NCI-H2171 (cell line): ENCODE measurements around the gene METTL1.
A peak's percentile ranks its signal among the peaks of the same experiment; 100 is the strongest.

Experiments
- DNase-seq: peaks from one replicate; lab custom pipeline; 2025; lab: John Stamatoyannopoulos, UW

METTL1 gene

GRCh38 chr12:57737467-57738460 lies 34.1 kb downstream of the METTL1 start:
- DNase-seq: peak; percentile 12

DNA sequence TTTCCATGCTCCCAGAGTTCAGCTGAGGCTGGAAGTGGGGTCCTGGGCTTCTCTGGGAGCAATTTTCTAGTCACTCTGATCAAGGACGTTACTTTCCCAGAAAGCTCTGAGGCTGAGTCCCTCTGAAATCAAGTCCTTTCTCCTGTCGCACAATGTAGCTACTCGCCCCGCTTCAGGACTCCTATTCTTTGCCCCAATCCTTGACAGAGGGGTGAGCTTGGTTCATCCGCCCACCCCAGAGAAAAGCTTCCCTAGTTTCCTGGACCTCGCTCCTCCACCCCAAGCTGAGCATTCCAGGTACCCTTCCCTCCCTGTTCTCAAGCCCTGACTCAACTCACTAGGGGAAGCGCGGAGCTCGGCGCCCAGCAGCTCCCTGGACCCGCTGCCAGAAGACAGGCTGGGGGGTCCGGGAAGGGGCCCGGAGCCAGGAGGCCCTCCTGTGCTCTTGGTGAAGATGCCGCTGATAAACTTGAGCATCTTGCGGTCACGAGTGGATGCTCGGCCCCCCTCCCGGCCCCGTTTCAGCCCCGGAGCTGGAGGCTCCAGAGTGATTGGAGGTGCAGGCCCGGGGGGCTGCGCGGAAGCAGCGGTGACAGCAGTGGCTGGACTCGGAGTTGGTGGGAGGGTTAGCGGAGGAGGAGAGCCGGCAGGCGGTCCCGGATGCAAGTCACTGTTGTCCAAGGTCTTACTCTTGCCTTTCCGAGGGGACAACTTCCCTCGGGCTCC lies 35.0 kb downstream of the METTL1 start:
- no peak for DNase-seq

DNA sequence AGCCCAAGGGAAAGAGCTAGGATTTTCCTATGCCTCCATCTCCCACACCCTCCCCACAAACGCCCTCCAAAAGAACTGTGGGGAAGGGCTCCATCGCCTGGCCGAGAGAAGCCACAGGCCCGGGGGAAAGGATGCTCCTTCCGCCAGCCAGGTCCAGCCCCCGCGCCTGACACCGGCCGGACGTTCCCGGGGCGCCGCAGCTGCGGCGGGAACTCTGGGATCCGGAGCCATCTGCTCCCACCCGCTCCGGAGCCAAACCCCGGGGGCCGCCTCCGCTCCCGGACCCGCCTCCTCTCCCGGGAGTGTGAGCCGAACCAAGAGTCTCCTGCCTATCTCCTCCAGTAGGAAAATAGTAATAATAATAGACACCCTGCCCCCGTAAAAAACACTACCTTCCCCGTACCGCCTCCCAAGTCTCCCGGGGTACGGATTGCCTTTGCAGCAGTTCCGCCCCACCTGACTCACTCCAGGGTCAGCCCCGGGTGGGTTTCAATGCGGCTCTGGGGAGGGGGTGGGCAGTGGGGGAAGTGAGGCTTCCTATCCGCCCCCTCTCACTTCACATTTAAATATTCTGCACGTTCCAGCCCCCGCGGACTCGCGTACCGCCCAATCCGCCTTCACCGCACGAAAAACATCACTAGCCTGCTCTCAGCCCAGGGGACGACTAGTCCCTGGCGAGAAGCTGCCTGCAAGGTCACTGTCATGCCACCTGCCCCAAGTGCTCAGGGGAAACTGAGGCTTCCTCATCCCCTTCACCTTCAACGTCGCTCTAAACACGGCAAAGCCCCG lies 35.8 kb downstream of the METTL1 start:
- no peak for DNase-seq

- peak; percentile 24 for DNase-seq
Observed at GRCh38 chr12:57735198-57735855, 36.6 kb downstream of the METTL1 start.

- DNase-seq: no peak
Observed at GRCh38 chr12:57734591-57734990, 37.3 kb downstream of the METTL1 start.

GRCh38 chr12:57733928-57734327 lies 38.0 kb downstream of the METTL1 start:
- DNase-seq: no peak

GRCh38 chr12:57732726-57733593 lies 38.9 kb downstream of the METTL1 start:
- DNase-seq: no peak

DNA sequence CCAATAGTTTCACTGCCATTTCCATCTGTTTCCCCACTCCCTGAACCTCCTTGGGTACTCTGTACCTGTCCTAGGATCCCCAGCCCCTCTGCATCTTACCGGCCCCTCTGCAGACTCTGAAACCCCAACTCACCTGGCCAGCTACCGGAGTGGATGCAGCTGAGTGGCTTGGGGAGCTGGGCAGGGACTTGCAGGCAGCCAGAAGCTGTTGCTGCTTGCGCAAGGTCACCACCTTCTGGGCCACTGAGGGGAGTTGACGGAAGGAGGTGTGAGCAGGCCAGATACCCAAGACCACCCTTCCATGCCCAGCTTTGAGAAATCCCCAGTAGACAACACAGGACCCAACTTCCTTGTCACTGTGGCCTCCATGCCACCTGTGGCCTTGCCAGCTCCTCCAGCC lies 39.6 kb downstream of the METTL1 start:
- no peak for DNase-seq

- DNase-seq: no peak
Observed at GRCh38 chr12:57731411-57732080, 40.4 kb downstream of the METTL1 start.

GRCh38 chr12:57730336-57731067 lies 41.4 kb downstream of the METTL1 start:
- no peak for DNase-seq

DNA sequence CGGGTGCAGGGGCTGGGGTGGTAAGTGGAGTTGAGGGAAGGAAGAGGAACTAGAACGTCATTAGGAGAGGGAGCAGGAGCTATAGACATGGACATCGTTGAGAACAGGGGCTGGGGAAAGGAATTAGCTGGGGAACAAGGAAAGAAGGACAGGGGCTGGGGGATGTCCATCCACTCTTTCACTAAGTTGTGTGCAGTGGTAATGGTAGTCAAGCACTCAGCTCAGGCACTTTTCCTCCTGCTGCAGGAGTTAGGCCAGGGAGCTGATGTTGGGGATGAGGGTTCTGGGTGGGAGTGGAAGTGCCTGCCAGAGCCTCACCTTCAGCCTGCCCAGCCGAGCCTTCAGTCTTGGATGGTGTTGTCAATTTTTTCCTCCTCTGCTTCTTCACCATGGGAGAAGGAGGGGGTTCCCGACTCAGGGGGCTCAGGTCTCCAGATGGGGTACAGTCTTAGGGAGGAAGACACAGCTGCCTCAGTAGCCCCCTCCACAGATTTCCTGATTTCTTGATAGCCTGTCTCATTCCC lies 42.5 kb downstream of the METTL1 start:
- DNase-seq: no peak

DNA sequence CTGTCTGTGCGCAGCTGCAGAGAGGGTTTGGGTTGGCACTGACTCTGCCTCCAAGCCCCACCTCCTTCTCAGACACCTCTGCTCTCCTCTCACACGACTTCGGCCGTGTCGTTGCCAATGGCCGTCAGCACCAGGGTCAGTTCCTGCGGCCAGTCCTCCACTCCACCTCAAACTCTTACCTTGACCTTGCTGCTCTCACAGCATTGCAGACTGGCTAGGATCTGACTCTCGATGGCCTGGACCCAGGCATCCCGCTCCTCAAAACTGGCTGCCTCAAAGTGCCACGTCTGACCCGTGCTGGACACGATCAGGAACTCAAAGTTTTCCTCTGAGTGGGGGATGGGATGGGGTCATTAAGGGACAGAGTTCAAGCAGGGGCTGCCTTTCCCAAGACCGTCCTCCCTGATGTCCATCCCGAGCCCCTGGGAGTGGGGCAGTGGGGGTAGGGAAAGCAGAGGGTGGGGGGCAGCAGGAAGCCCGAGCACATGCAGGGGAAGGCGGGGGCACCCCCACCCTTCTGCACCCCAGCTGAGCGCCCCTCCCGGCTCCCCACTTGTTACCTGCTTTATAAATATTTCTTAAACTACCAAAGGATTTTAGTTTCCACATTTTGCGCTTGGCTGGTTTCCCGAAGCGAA lies 44.0 kb downstream of the METTL1 start:
- DNase-seq: no peak

DNA sequence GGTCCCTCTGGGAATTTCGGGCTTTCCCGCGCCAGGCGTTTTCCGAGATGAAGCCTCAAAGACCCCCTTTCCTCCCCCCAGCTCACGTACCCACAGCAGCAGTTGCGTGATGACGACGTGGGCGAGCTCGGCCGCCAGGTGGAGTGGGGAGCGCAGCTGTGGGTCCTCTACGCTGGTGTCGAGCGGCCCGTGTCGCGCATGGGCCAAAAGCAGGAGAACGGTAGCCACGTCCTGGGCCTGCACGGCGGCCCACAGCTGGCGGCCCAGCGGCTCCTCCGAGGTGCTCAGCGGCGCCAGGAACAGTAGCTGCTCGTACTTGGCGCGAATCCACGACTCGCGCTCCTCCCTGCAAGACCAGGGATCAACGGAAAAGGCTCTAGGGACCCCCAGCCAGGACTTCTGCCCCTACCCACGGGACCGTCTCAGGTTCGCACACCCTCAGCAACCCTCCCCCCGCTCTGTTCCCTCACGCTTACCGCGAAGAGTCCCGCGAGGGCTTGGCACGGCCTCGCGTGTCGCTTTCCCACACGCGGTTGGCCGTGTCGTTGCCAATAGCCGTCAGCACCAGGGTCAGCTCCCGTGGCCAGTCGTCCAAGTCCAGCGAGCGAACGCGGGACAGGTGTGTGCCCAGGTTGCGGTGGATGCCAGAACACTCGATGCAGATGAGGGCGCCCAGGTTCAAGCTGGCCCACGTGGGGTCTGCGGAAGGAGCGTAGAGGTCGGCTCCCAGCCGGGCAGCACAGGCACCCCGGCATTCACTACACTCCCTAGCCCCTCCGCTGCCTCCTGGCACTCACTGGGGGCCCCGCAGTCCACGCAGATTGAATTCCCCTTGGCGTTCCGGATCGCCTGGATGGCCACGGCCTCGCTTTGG lies 44.8 kb downstream of the METTL1 start:
- no peak for DNase-seq

DNA sequence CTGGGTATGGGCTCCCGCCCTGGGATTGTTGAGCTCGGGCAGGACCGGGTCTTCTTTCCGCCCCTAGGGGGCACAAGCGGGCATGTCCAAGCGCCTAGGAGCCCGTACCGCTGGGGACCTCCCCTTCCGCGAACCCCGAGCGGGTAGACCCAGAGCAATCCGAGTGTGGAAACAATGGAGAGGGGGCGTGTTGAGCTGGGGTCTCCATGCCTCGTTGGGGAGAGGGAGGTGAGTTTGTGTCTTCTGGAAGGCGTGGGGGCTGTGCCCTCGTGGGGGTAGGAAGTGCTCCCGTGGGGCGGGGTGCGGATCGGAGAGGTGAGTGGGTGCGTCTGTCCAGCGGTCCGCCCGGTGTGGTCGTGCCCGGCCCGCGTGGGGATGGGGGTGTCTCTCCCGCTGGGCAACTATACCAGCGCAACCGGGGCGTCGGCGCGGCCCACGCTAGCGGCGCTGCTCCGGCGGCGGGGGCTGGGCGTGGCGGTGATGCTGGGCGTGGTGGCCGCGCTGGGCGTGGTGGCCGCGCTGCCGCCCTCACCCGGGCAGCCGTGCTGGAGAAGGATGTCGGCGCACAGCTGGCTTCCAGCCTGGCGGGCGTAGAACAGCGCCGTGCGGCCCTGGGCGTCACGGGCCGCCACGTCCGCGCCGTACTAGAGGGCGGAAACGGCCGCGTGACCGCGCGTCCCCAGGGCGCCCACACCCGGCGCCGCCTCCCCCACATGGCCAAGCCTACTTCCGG lies 45.6 kb downstream of the METTL1 start:
- DNase-seq: peak; percentile 88

DNA sequence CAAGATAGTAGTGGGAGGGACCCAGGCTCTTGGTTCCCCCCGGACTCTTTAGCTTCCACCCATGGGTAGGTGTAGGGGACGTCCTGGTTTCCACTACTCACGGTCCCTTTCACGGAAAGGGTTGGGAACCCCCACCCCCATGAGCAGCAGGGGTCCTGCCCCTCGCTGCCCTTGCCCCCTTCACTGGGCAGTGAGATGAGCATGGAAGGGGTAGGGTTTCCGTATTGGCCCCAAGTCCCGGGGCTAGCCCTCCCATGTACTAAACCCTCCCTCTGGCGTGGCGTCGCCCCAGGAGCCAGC lies 46.1 kb downstream of the METTL1 start:
- DNase-seq: no peak

DNA sequence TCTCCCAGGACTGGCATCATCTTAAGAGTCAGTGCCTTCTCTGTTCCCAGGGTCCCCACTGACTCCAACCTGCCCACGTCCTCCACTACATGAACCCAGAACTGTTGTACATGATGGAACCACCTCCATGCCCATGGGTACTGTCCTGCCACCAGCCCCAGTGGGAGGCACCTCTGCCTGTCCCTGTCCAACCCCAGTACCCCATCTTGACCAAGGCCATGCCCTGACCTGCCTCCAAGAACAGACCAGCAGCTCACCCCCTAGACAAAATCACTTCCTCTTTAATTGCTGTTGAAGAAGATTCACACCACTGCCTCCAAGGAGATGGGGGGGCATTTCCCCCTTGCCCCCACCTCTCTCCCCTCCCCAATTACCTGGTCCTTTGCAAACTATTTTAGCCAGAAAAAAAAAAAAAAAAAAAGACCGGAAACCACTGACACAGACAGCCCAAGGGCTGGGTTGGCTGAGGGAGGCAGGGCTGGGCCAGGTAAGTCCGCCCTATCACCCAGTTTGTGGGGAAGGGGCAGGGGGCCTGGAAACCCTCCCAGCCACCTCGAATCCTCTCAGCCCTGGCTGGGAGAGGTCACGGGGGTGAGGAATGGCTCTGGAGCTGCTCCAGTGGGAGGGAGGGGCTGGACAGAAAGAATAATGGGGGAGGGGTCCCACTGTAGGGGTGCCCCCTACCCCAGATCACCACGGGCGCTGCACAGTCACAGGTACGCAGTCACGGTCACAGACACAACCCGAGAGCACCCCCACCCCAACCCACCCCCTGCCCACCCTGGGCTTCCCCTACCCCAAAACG lies 46.8 kb downstream of the METTL1 start:
- DNase-seq: no peak
